GM19467 (cell line): ENCODE data around the gene FBLN7.

ENCODE experiments used
- ATAC-seq: cut with Tn5 transposase; IDR thresholded peaks from one replicate; pipeline ENCODE4 v1.9.1; 2021; ENCODE audit warnings: mild to moderate bottlenecking, moderate library complexity; ENCODE audit not compliant: unreplicated experiment

FBLN7 gene

GRCh38 chr2:112155331-112156151 lies 17.4 kb downstream of the FBLN7 start:
- no peak for ATAC-seq

- ATAC-seq = no peak
Measured at GRCh38 chr2:112156152-112156986, 18.2 kb downstream of the FBLN7 start.

- no peak for ATAC-seq
Measured at GRCh38 chr2:112157472-112157871, 19.3 kb downstream of the FBLN7 start.

- no peak for ATAC-seq
Measured at GRCh38 chr2:112159454-112159921, 21.3 kb downstream of the FBLN7 start.

- no peak for ATAC-seq
Measured at GRCh38 chr2:112160283-112161250, 22.4 kb downstream of the FBLN7 start.

- no peak for ATAC-seq
Measured at GRCh38 chr2:112161431-112162145, 23.4 kb downstream of the FBLN7 start.

- ATAC-seq = no peak
Measured at GRCh38 chr2:112162341-112162740, 24.2 kb downstream of the FBLN7 start.

GRCh38 chr2:112162956-112163355 lies 24.8 kb downstream of the FBLN7 start:
- no peak for ATAC-seq

- ATAC-seq = no peak
Measured at GRCh38 chr2:112163541-112163981, 25.4 kb downstream of the FBLN7 start.

GRCh38 chr2:112164876-112165275 lies 26.7 kb downstream of the FBLN7 start:
- ATAC-seq = no peak

GRCh38 chr2:112165296-112165695 lies 27.1 kb downstream of the FBLN7 start:
- no peak for ATAC-seq

- no peak for ATAC-seq
Measured at GRCh38 chr2:112166806-112167499, 28.8 kb downstream of the FBLN7 start.

- ATAC-seq = no peak
Measured at GRCh38 chr2:112168422-112169124, 30.4 kb downstream of the FBLN7 start.

GRCh38 chr2:112170495-112170894 lies 32.3 kb downstream of the FBLN7 start:
- ATAC-seq = no peak

GRCh38 chr2:112173646-112174319 lies 35.6 kb downstream of the FBLN7 start:
- no peak for ATAC-seq

- no peak for ATAC-seq
Measured at GRCh38 chr2:112174383-112174782, 36.2 kb downstream of the FBLN7 start.

- no peak for ATAC-seq
Measured at GRCh38 chr2:112175333-112175732, 37.1 kb downstream of the FBLN7 start.

GRCh38 chr2:112175958-112176573 lies 37.9 kb downstream of the FBLN7 start:
- no peak for ATAC-seq
